ENCODE measurements around the gene UGT1A5. TPM values are rescaled to one million over a fixed set of nuclear protein-coding genes. Genes with fewer than 3 reads are reported as not detected.

Gene UGT1A5
- total and polyA plus RNA-seq, 2 experiments from 2014 or later: not detected

GRCh38 chr2:233816771-233817170, 104.1 kb downstream of the UGT1A5 start (continued):
- TF ChIP-seq ZNF462 (CRISPR knock-in tag; IDR thresholded peaks at IDR 0.05): no peak
- TF ChIP-seq ZNF331 (CRISPR knock-in tag; IDR thresholded peaks at IDR 0.05; ENCODE audit: low read depth): no peak
- TF ChIP-seq, protein P1, sequence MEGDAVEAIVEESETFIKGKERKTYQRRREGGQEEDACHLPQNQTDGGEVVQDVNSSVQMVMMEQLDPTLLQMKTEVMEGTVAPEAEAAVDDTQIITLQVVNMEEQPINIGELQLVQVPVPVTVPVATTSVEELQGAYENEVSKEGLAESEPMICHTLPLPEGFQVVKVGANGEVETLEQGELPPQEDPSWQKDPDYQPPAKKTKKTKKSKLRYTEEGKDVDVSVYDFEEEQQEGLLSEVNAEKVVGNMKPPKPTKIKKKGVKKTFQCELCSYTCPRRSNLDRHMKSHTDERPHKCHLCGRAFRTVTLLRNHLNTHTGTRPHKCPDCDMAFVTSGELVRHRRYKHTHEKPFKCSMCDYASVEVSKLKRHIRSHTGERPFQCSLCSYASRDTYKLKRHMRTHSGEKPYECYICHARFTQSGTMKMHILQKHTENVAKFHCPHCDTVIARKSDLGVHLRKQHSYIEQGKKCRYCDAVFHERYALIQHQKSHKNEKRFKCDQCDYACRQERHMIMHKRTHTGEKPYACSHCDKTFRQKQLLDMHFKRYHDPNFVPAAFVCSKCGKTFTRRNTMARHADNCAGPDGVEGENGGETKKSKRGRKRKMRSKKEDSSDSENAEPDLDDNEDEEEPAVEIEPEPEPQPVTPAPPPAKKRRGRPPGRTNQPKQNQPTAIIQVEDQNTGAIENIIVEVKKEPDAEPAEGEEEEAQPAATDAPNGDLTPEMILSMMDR (conservative IDR thresholded peaks at IDR 0.05; ENCODE audit: low read depth in 2 of 2): no peak
- no peak for TF ChIP-seq ZNF114 (CRISPR knock-in tag; IDR thresholded peaks at IDR 0.05)

- Histone ChIP-seq H3K4me2 (no peak overlapping the region), H2AFZ (no peak overlapping the region), H3K4me3 (no peak overlapping the region), H3F3A (replicated peaks; ENCODE audit: low read depth) (no peaks in the 10 kb centered on the region), H3K4me1 (ENCODE audit: insufficient read depth) (no peaks in the 10 kb centered on the region), H4K20me1 (replicated peaks; ENCODE audit: insufficient read depth) (no peaks in the 10 kb centered on the region), H3K9me2 (ENCODE audit: insufficient read depth) (peaks cover 6% of the 10 kb centered on the region; the same call in 1 of the 2 replicates), H3K36me3 (ENCODE audit: insufficient read depth) (no peaks in the 10 kb centered on the region), H3K79me2 (replicated peaks; ENCODE audit: insufficient read depth) (no peaks in the 10 kb centered on the region), H3K27me3 (ENCODE audit: insufficient read depth) (no peaks in the 10 kb centered on the region), H3K27ac (ENCODE audit: low read depth) (no peak overlapping the region)
- no peak overlapping the region for H3K27ac Mint-ChIP-seq
- DNase-seq (ENCODE audit: low spot score): no peak
- no peaks in the 10 kb centered on the region; the same call in 2 of the 3 replicates for H3K4me1 Mint-ChIP-seq
- no peak for ATAC-seq
- peaks cover 12% of the 10 kb centered on the region for H3K27me3 Mint-ChIP-seq (ENCODE audit: insufficient read depth, low read depth, poor library complexity)
- no peaks in the 10 kb centered on the region for H3K36me3 Mint-ChIP-seq (ENCODE audit: low read depth)
- no peaks in the 10 kb centered on the region for H3K9me3 Mint-ChIP-seq
- H3K4me3 Mint-ChIP-seq: no peak overlapping the region
- no peak for TF ChIP-seq EZH2 (IDR thresholded peaks at IDR 0.05; ENCODE audit: low read depth, unreplicated experiment)
- no peak for TF ChIP-seq CREB1 (CRISPR knock-in tag; IDR thresholded peaks at IDR 0.05; ENCODE audit: low read depth)
- no peak for TF ChIP-seq JUNB (IDR thresholded peaks at IDR 0.05; ENCODE audit: unreplicated experiment)
- TF ChIP-seq ETS1 (IDR thresholded peaks at IDR 0.05): no peak
- TF ChIP-seq ZNF331 (CRISPR knock-in tag; IDR thresholded peaks at IDR 0.05; ENCODE audit: low read depth): no peak
- TF ChIP-seq, protein P1 (conservative IDR thresholded peaks at IDR 0.05; ENCODE audit: low read depth in 2 of 2): no peak
- TF ChIP-seq, protein P2, sequence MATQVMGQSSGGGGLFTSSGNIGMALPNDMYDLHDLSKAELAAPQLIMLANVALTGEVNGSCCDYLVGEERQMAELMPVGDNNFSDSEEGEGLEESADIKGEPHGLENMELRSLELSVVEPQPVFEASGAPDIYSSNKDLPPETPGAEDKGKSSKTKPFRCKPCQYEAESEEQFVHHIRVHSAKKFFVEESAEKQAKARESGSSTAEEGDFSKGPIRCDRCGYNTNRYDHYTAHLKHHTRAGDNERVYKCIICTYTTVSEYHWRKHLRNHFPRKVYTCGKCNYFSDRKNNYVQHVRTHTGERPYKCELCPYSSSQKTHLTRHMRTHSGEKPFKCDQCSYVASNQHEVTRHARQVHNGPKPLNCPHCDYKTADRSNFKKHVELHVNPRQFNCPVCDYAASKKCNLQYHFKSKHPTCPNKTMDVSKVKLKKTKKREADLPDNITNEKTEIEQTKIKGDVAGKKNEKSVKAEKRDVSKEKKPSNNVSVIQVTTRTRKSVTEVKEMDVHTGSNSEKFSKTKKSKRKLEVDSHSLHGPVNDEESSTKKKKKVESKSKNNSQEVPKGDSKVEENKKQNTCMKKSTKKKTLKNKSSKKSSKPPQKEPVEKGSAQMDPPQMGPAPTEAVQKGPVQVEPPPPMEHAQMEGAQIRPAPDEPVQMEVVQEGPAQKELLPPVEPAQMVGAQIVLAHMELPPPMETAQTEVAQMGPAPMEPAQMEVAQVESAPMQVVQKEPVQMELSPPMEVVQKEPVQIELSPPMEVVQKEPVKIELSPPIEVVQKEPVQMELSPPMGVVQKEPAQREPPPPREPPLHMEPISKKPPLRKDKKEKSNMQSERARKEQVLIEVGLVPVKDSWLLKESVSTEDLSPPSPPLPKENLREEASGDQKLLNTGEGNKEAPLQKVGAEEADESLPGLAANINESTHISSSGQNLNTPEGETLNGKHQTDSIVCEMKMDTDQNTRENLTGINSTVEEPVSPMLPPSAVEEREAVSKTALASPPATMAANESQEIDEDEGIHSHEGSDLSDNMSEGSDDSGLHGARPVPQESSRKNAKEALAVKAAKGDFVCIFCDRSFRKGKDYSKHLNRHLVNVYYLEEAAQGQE (IDR thresholded peaks at IDR 0.05; ENCODE audit: unreplicated experiment): no peak
- TF ChIP-seq ZNF114 (CRISPR knock-in tag; IDR thresholded peaks at IDR 0.05): no peak
These were observed 104.7 kb downstream of the UGT1A5 start for GRCh38 chr2:233817361-233817911.

Data from GM23338 (cell line).